NCI-H146 treated with DMSO at 0.1 percent for 48 hours (cell line): Measurements from ENCODE around the gene ORMDL2.
"Not testable (repeated sequence)": the region's sequence is repeated elsewhere in the genome, so short reads cannot be mapped to it uniquely, and the experiment has no call there.

Source experiments
- DNase-seq: peaks from one replicate; lab custom pipeline; 2025; ENCODE audit not compliant: unreplicated experiment; lab: John Stamatoyannopoulos, UW

The ORMDL2 gene

GRCh38 chr12:55827806-55828205 lies 10.0 kb downstream of the ORMDL2 start:
- DNase-seq: no peak

- no peak for DNase-seq
Measured at GRCh38 chr12:55828357-55828756, 10.5 kb downstream of the ORMDL2 start.

GRCh38 chr12:55829967-55830600 lies 12.2 kb downstream of the ORMDL2 start:
- peak; percentile 41 for DNase-seq

GRCh38 chr12:55830601-55831446 lies 13.0 kb downstream of the ORMDL2 start:
- peak; percentile 50 for DNase-seq

GRCh38 chr12:55831447-55831815 lies 13.6 kb downstream of the ORMDL2 start:
- no peak for DNase-seq

- no peak for DNase-seq
Measured at GRCh38 chr12:55833056-55833455, 15.2 kb downstream of the ORMDL2 start.

- DNase-seq: not testable (repeated sequence)
Measured at GRCh38 chr12:55834400-55834799, 16.6 kb downstream of the ORMDL2 start.

- DNase-seq: no peak
Measured at GRCh38 chr12:55838361-55838760, 20.5 kb downstream of the ORMDL2 start.

GRCh38 chr12:55839345-55840140 lies 21.7 kb downstream of the ORMDL2 start:
- no peak for DNase-seq

- DNase-seq: no peak
Measured at GRCh38 chr12:55840581-55841351, 22.9 kb downstream of the ORMDL2 start.

- no peak for DNase-seq
Measured at GRCh38 chr12:55842681-55843429, 25.0 kb downstream of the ORMDL2 start, which contains the start of gene MMP19. TSS of gene MMP19 (minus strand) at chr12:55842936. CDS start at chr12:55842830, 106 bp downstream.

- DNase-seq: no peak
Measured at GRCh38 chr12:55843431-55843830, 25.6 kb downstream of the ORMDL2 start.

- no peak for DNase-seq
Measured at GRCh38 chr12:55844961-55845360, 27.1 kb downstream of the ORMDL2 start.

GRCh38 chr12:55845361-55845760 lies 27.5 kb downstream of the ORMDL2 start:
- no peak for DNase-seq

GRCh38 chr12:55845785-55846496 lies 28.1 kb downstream of the ORMDL2 start:
- no peak for DNase-seq

- no peak for DNase-seq
Measured at GRCh38 chr12:55847033-55847432, 29.2 kb downstream of the ORMDL2 start.

- no peak for DNase-seq
Measured at GRCh38 chr12:55847603-55848291, 29.9 kb downstream of the ORMDL2 start.

- DNase-seq: no peak
Measured at GRCh38 chr12:55849616-55850343, 31.9 kb downstream of the ORMDL2 start.
